GM20000 (cell line): ENCODE data around the gene DDX56.
A peak's percentile ranks its signal among the peaks of the same experiment; 100 is the strongest.
"Not testable (repeated sequence)": the region's sequence is repeated elsewhere in the genome, so short reads cannot be mapped to it uniquely, and the experiment has no call there.

Experiments used
- DNase-seq: peaks from one replicate; pipeline ENCODE4 v3.0.0; 2012; ENCODE audit warnings: low spot score
- TF ChIP-seq, protein P1 (sequence below): IDR thresholded peaks from 2 replicates; pipeline ENCODE4 v1.5.1; 2012; ENCODE audit warnings: mild to moderate bottlenecking, control low read depth; ENCODE audit errors: extremely low read depth, missing control alignments

Gene DDX56

GRCh38 chr7:44566680-44567079 is 7.0 kb downstream of the DDX56 start:
- TF ChIP-seq, protein P1, sequence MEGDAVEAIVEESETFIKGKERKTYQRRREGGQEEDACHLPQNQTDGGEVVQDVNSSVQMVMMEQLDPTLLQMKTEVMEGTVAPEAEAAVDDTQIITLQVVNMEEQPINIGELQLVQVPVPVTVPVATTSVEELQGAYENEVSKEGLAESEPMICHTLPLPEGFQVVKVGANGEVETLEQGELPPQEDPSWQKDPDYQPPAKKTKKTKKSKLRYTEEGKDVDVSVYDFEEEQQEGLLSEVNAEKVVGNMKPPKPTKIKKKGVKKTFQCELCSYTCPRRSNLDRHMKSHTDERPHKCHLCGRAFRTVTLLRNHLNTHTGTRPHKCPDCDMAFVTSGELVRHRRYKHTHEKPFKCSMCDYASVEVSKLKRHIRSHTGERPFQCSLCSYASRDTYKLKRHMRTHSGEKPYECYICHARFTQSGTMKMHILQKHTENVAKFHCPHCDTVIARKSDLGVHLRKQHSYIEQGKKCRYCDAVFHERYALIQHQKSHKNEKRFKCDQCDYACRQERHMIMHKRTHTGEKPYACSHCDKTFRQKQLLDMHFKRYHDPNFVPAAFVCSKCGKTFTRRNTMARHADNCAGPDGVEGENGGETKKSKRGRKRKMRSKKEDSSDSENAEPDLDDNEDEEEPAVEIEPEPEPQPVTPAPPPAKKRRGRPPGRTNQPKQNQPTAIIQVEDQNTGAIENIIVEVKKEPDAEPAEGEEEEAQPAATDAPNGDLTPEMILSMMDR, result no peak
- DNase-seq, result no peak

DNA sequence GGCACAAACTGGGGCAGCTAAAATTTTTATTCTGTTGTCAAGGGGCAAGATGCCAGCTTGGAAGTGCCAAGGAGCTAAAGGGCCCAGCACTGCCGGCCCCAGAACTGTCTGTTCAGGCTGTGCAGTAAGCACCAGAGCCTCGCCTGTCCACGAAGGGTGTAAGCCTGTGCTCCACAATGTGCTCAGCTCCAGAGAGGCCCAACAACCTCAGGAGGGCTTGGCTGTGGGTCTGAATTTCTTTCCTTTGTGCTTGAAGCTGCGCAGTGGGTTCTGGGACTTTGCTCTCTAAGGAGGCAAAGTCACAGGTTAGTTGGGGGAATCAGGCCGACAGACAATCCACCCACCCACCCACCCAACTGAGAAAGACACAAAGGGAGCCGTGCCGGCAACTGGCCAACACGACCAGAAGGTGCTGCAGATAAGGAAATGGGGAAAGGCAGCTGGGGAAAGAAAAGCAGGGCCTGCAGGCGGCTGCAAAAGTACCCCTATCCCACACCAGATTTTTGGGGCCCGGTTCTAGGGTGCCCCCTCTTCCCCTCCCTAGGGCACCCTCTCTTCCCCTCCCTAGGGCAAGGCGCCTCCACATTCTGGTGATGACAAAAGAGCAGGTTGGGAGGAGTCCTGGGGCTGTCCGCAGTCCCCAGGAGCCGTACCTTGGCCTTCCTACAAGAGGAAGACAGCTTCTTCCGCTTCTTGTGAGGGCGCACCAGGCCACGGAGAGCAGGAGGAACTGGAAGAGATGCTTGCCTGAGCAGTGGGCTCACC is 7.7 kb downstream of the DDX56 start:
- TF ChIP-seq, protein P1, result no peak
- no peak for DNase-seq

GRCh38 chr7:44565097-44565794 is 8.5 kb downstream of the DDX56 start:
- DNase-seq, result peak; percentile 62
- TF ChIP-seq, protein P1, result peak; percentile 94

DNA sequence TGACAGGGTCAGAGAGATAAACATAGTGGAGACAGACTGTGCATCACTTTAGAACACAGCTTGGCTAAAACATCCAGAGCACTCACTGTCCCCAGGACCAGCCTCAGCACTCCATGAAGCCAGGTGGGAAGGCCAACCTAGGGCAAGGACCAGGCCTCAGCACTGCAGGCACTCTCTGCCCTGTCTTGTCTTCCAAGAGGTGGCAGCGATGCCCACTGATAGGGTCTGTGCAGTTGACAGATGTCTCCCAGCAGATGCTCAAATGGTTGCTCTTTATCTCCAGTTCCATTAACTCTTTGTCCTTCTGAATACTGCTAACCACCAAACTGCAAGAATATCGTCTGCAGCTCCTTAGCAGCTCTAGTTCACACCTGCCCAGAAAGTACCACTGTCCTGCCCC is 9.1 kb downstream of the DDX56 start:
- no peak for DNase-seq
- TF ChIP-seq, protein P1, result no peak

DNA sequence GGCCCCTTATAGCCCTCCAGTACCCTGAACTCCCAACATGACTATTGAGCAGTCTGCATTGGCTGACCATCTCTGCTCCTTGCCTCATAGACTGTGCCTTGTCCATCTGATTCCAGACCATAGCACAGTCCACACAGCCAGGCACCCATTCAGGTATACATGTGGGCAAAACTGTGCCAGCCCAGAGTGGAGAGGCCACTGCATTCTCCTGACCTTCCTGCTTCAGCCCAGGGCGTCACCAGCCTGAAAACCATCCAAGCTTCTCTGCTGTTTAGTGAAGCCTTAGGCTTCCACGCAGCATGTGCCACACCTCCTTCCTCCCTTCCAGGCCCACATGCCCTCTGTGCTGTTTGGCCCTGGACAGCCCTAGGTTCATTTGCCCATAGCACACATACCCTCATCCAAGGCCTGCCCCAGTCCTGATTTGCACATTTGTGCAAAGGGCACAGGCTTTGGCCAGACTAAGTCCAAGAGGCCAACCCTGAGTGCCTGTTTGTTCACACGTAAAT is 10.5 kb downstream of the DDX56 start:
- DNase-seq, result no peak
- TF ChIP-seq, protein P1, result no peak

DNA sequence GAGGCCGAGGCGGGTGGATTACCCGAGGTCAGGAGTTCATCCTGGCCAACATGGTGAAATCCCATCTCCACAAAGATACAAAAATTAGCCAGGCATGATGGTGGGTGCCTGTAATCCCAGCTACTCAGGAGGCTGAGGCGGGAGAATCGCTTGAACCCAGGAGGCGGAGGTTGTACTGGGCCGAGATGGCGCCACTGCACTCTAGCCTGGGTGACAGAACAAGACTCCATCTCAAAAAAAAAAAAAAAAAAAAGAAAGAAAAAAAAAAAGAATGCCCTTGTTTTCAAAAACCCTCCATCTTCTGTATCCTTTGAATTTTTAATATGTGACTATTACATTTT is 11.1 kb downstream of the DDX56 start:
- DNase-seq, result not testable (repeated sequence)

DNA sequence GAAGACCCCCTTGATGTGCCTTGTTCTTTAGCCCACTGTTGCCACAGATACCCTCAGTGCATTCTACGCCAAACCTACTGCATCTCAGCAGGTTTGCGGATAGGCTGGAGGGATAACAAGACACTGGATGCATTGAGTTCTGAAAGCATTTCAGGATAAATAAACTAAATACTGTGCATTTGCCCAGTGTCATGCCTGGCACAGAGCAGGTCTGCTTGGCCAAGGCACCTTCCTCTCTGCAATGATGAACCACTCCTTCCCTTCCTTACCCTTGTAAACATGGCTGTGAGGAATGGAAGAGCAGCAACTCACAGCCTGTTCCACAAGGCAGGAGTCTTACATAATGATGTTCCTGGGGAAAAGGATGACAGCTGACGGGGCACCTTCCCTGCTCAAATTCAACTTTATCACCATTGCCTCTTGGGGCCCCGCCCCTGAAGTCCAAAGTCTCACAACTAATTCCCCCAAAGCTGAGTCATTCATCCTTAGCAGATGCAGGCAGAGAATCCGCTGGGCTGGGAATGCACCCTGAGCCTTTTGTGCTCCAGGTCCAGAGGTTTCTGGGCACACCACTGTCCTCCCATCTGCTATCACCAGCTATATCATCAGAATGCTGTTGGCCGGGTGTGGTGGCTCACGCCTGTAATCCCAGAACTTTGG is 11.6 kb downstream of the DDX56 start:
- no peak for DNase-seq
- TF ChIP-seq, protein P1, result no peak
